Large intestine (tissue), 3 donors: Measurements from ENCODE around the gene CLASP1. TPM values are rescaled to one million over a fixed set of nuclear protein-coding genes. Genes with fewer than 3 reads are reported as not detected.
A peak's percentile ranks its signal among the peaks of the same experiment; 100 is the strongest.

Experiments used
- DNase-seq, 2 donors: peaks; one replicate each; pipeline versions ENCODE4 v3.0.0 to v3.0.0-alpha.2; 2013
- H3K27ac ChIP-seq: one replicate; pipeline ENCODE4 v1.5.1; 2013; ENCODE audit warnings: low read length
- H3K27me3 ChIP-seq: 2 replicates; pipeline ENCODE4 v1.6.1; 2013; ENCODE audit warnings: low read length; ENCODE audit not compliant: control insufficient read depth, insufficient read depth
- H3K36me3 ChIP-seq: 2 replicates; pipeline ENCODE4 v1.6.1; 2013; ENCODE audit warnings: low read length; ENCODE audit not compliant: control insufficient read depth, insufficient read depth
- H3K4me1 ChIP-seq: one replicate; pipeline ENCODE4 v1.6.1; 2013; ENCODE audit warnings: low read length; ENCODE audit not compliant: control insufficient read depth, insufficient read depth
- H3K4me3 ChIP-seq: one replicate; pipeline ENCODE4 v1.5.1; 2013; ENCODE audit warnings: low read length
- H3K9me3 ChIP-seq: one replicate; pipeline ENCODE4 v1.6.1; 2013; ENCODE audit warnings: mild to moderate bottlenecking, low read depth, low read length, moderate library complexity; ENCODE audit not compliant: control insufficient read depth
- WGBS: methylation state at CpG from one replicate; pipeline ENCODE4 v1.1.5; 2013; ENCODE audit warnings: low lambda C conversion rate; ENCODE audit not compliant: insufficient coverage; 5-methylcytosine and 5-hydroxymethylcytosine counted together
- polyA plus RNA-seq: library from polyadenylated mRNA; unstranded; fragments of 120-200 nt; gene quantifications from one replicate; pipeline ENCODE4 v1.2.1, GENCODE V29; 2013

Gene CLASP1
- polyA plus RNA-seq, 1 donor, result 31.8 TPM

DNA sequence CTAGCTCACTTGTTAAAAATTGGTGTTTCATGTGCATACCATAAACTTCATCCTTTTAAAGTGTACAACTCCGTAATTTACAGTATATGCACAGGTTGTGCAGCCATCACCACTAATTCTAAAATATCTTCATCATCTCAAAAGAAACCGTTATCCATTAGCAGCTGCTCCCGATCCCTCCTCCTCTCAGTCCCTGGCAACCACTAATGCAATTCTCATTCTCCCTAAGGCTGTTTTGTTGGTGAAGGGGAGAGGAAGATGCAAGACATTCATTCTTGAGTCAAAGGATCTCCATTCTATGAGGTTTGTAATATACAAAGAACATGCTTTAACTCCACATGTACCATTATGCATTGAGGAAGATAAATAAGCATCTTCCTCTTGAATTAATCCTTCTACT is 70.0 kb downstream of the CLASP1 start:
- no peak overlapping the region for H3K4me3 ChIP-seq
- WGBS, result 75% methylated on average over 2 of the region's 3 CpGs
- no peak for DNase-seq
- no peaks in the 10 kb centered on the region for H3K27me3 ChIP-seq
- no peaks in the 10 kb centered on the region for H3K9me3 ChIP-seq
- no peak overlapping the region for H3K27ac ChIP-seq
- H3K4me1 ChIP-seq, result no peaks in the 10 kb centered on the region
- H3K36me3 ChIP-seq, result no peaks in the 10 kb centered on the region

DNA sequence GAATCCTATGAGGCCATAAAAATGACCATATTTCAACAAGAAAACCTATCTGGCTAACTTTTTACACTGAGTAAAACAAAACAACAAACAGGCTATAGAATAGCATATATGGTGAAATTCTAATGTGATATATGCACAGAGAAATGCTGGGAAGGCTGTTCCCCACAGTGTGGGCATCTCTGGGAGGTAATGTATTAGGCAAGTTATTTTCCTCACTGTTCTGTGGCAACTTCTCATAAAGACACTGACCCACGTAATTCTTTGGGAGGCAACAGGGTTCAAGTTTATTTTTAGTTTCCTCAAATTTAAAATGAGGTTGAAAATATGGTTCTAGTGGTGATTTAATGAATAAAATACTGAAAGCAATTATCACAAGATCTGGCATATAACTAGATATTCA is 71.9 kb downstream of the CLASP1 start:
- H3K4me3 ChIP-seq, result no peak overlapping the region
- H3K4me1 ChIP-seq, result no peaks in the 10 kb centered on the region
- WGBS, result 100% methylated on average over 1 of the region's 1 CpG
- H3K27me3 ChIP-seq, result no peaks in the 10 kb centered on the region
- H3K9me3 ChIP-seq, result no peaks in the 10 kb centered on the region
- no peaks in the 10 kb centered on the region for H3K36me3 ChIP-seq
- no peak for DNase-seq
- H3K27ac ChIP-seq, result no peak overlapping the region

DNA sequence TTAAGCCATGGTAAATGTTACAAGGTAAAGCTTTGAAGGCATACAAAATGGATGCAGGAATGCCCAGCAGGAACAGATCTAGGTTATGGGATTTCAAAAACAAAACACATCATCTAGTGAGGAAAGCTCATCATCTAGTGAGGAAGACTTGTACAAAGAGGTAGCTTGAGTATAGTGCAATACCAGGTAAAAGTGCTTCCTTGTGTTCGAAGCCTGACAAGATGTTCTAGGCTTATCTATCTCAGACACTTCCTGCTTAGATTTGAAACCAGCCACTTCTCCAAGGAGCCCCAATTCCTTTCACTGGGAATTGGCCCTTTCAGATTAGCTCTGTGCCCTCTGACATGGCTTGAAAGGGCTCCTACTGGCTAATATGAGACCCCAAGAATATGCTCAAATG is 73.0 kb downstream of the CLASP1 start:
- no peaks in the 10 kb centered on the region for H3K9me3 ChIP-seq
- H3K27me3 ChIP-seq, result no peaks in the 10 kb centered on the region
- no peak overlapping the region for H3K4me3 ChIP-seq
- peaks cover 4% of the 10 kb centered on the region for H3K36me3 ChIP-seq
- H3K4me1 ChIP-seq, result no peaks in the 10 kb centered on the region
- DNase-seq, result no peak
- no CpG with 5 or more reads among the region's 1 CpG for WGBS
- no peak overlapping the region for H3K27ac ChIP-seq

DNA sequence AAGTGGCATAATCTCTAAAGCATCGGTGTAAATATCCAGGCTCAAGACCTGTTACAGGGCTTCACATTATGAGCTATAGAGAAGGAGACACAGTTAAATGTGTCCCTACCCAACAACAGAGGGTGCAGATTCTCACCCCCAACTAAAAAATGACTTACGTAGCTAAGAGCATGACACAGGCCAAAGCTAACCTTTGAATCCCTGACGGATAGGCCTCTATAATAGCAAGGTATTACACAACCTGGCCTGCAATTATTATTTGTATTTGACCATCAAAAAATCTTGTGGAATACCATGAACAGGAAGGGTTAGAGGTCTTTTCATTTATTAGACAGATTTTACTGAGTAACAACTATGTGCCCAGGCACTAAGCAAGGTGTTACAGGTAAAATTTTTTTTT is 73.5 kb downstream of the CLASP1 start:
- no peaks in the 10 kb centered on the region for H3K4me1 ChIP-seq
- 100% methylated on average over 1 of the region's 3 CpGs for WGBS

DNA sequence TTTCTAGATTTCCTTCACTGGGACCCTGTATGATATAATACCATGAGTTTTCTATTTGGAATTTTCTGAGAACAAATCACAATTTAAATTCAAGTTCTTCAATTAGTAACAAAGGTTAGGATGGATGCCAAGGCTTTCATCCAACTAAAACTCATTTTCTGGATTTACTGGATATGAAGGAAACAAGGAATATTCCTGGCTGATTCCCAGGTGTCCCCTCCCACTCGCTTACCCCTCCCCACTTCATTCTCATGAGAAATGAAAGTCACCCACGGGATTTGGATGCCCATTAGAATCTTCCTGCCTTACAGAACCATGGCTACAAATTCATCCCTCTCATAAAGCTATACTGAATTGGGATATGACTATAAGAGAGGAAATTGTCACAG is 78.6 kb downstream of the CLASP1 start:
- H3K9me3 ChIP-seq, result no peaks in the 10 kb centered on the region
- H3K4me3 ChIP-seq, result no peak overlapping the region
- no peaks in the 10 kb centered on the region for H3K27me3 ChIP-seq
- 40% methylated on average over 2 of the region's 2 CpGs for WGBS
- DNase-seq, result no peak
- no peaks in the 10 kb centered on the region for H3K4me1 ChIP-seq
- peaks cover 6% of the 10 kb centered on the region for H3K36me3 ChIP-seq
- no peak overlapping the region for H3K27ac ChIP-seq

More for the DNA sequence above, 73.5 kb downstream of the CLASP1 start:
- H3K27ac ChIP-seq, result no peak overlapping the region
- DNase-seq, result no peak
- peaks cover 4% of the 10 kb centered on the region for H3K36me3 ChIP-seq
- H3K27me3 ChIP-seq, result no peaks in the 10 kb centered on the region
- no peaks in the 10 kb centered on the region for H3K9me3 ChIP-seq
- H3K4me3 ChIP-seq, result no peak overlapping the region

DNA sequence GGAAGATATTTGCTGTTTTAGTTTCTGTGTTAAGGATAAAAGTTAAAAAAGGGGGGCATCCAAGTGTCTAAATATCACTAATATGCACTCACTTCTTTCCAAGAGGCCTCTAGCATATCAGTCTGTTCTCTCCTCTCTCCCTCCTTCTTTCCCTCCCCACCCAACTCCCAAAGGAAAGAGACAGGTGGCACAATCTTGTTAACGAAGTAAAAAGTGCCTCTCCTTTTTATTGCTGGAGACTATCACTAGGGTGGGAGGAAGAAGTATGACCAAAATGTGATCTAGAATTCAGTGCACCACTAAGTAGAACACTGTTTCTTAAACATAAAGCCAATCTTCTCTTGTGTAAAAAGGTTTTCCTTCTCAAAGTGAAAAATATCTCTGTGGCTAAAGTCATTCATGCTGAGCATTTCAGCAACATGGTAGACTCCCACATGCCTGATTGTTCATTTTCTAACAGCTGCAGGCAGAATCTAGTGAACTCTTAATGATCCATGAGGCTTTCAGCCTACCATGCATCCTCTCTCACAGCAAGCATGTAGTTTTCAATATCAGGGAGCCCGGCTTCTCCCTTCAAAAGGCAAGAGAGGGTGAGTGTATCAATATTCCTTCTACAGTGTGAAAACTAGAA is 79.1 kb downstream of the CLASP1 start:
- Histone ChIP-seq H3K36me3 (peaks cover 6% of the 10 kb centered on the region), H3K27ac (no peak overlapping the region), H3K27me3 (no peaks in the 10 kb centered on the region), H3K9me3 (no peaks in the 10 kb centered on the region), H3K4me1 (no peaks in the 10 kb centered on the region), H3K4me3 (no peak overlapping the region)
- WGBS, result no CpG with 5 or more reads among the region's 2 CpGs
- DNase-seq, result no peak

DNA sequence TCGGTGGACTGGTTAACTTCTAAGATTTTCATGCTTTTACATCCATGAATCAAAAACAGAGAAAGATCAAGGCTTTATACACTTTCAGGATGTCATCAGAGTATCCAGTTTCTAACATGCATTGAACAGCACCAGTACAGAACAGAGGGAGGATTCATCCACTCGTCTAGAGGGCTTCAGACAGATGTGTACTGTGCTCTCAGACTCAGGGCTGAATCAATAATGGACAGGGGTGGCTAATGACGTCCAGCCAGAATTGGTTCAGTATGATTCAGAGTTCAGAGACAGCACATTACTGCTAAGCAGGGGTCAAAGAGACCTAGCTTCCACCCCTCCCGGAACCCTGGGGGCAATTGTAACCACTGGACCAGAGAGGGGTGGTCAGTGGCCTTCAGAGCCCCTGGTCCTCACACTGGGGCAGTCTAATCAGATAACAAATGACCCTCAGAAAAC is 81.3 kb downstream of the CLASP1 start:
- WGBS, result no CpG with 5 or more reads among the region's 4 CpGs
- no peak overlapping the region for H3K4me3 ChIP-seq
- H3K4me1 ChIP-seq, result no peaks in the 10 kb centered on the region
- H3K36me3 ChIP-seq, result peaks cover 6% of the 10 kb centered on the region
- no peak overlapping the region for H3K27ac ChIP-seq
- DNase-seq, result no peak
- H3K27me3 ChIP-seq, result no peaks in the 10 kb centered on the region
- no peaks in the 10 kb centered on the region for H3K9me3 ChIP-seq

DNA sequence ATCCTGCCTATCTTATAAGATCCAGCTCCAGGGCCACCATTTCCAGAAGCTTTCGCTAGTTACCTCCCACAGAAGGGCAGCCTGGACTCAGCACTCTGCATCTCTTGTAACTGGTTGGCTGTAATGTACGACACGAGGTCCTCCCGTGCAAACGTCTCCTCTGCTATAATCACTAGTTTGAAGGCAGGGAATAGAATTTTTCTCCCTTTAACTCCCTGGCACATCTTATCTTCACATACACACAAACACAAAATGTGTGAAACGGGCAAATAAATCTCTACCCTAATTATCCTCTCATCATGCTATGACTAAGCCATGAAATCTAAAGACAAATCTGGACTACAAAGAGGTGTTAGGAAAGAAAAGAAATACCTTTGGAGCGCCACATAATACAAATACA is 81.8 kb downstream of the CLASP1 start:
- DNase-seq, result no peak
- H3K4me1 ChIP-seq, result no peaks in the 10 kb centered on the region
- no peaks in the 10 kb centered on the region for H3K27me3 ChIP-seq
- peaks cover 6% of the 10 kb centered on the region for H3K36me3 ChIP-seq
- H3K27ac ChIP-seq, result no peak overlapping the region
- no peak overlapping the region for H3K4me3 ChIP-seq
- WGBS, result no CpG with 5 or more reads among the region's 7 CpGs
- H3K9me3 ChIP-seq, result no peaks in the 10 kb centered on the region

DNA sequence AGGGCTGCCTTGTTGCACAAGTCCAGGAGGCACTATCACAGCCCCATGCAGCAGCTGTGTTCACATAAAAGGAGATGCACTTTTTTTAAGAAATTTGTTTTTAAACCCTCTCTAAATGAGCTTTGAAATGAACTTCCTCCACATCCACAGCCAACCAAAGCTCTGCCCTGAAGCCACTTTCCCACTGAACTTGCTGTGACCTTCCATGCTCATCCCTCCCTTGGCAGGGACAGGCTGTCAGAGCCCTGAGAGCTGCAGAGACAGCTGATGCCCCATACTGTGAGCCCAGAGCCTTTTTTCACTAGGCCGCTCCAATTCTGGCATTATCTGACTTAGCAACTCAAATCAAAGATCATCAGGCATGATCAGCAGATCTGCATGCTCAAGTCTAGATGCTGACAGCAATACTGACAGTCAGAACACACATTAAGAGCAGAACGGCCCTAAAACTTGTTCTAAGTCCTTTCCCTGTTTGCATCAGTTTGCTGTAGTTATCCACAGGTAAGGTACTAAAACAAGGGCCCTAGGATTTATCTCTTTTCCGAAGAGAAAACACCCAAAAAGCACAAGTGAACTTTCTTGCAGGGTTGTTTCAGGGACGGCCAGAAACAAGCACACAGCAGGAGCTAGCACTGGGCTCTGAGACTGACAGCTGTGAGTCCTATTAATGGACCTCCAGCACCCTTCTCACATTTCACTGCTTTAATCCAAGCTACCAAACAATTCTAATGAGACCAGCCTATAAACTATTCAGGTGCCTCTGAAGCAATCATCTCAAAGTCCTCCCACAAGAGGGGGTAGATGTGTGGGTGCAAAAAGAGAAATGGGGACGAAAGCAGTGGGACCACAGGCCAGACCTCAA is 83.6 kb downstream of the CLASP1 start:
- Histone ChIP-seq H3K9me3 (no peaks in the 10 kb centered on the region), H3K4me3 (no peak overlapping the region), H3K27ac (no peak overlapping the region), H3K4me1 (no peaks in the 10 kb centered on the region), H3K27me3 (no peaks in the 10 kb centered on the region), H3K36me3 (peaks cover 2% of the 10 kb centered on the region)
- no peak for DNase-seq
- no CpG with 5 or more reads among the region's 5 CpGs for WGBS

DNA sequence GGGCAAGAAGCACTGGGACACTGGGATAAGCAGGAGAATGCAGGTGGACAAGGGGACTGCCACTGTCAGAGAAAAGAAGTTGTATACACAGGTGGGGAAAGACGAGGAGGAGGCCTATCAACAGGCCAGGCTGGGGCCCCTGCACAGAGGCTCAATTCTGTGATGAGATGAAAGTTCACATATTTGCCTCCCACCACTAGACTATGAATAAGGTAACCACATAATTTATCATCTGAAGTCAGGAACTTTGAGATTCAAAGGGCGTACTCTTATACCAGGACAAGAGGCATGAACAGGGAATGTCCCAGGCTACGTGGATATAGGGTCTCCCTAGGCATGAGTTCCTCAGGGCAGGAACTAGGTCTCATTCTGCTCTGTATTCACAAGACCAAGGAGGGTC is 84.4 kb downstream of the CLASP1 start:
- Histone ChIP-seq H3K9me3 (no peaks in the 10 kb centered on the region), H3K4me1 (no peaks in the 10 kb centered on the region), H3K27ac (no peak overlapping the region), H3K4me3 (no peak overlapping the region), H3K27me3 (no peaks in the 10 kb centered on the region), H3K36me3 (peaks cover 2% of the 10 kb centered on the region)
- peak; percentile 8 to 20 for DNase-seq
- WGBS, result 20% methylated on average over 1 of the region's 3 CpGs
